ENCODE results near the gene PTPRA. TPM values are rescaled to one million over a fixed set of nuclear protein-coding genes. Genes with fewer than 3 reads are reported as not detected.

Gene PTPRA
- total and polyA plus RNA-seq, 2 donors (not counting 3 experiments of a cell fraction or from before 2014, with no cell fraction given): 43.2 to 53.4 TPM

DNA sequence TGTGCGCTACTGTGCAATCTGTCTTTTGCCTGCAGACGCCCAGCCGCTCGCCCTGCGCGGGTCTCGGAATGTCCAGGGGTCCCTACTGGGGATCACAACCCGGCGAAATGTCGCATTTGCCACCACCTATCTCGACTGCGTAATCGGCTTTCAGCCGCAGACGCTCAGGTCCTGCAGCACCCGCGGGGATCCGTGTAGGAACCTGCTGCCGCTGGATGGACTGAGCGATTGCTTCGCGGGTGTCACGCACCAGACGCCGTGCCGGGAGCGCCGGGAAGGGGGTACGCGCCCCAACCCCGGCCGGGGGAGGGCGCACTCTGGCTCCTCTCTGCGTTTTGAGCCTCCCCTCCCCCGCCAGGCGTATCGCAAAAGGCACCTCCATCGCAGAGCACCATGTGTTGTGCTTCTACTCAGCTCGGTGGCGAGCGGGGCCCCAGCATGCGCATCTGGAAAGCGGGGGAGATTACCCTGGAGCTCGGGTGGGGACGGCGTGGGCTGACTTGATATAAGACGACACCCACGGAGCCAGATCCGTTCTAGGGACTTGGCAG is 747 bp upstream of the PTPRA start:
- dilution Hi-C loops (cut with MboI; ENCODE audit: extremely low pct_ligation_motif_present, low sequenced_read_pairs): no loop called here
- peak overlapping the region; percentile 29 for H3K27ac ChIP-seq (ENCODE audit: insufficient read depth, low read depth, low read length)
- H3K4me1 ChIP-seq (ENCODE audit: control insufficient read depth, extremely low read depth, insufficient read depth, low read length): peaks cover 35% of the 10 kb centered on the region
- DNase-seq (ENCODE audit: low read depth, low spot score): peak; percentile 64
- BruUV-seq (replicated peaks): no TSS peak
- H3K79me2 ChIP-seq (ENCODE audit: control insufficient read depth, insufficient read depth, low read length): peaks cover 37% of the 10 kb centered on the region
- H2AFZ ChIP-seq (ENCODE audit: low read depth, low read length): peak overlapping the region; percentile 86
- POLR2A ChIA-PET: interaction anchor here (0.7 kb wide), 1 partner anchor 34 kb away, joined by 4 read pairs; no protein-coding TSS in a partner anchor
- no peaks in the 10 kb centered on the region for H3K27me3 ChIP-seq (ENCODE audit: control insufficient read depth in 2 of 2, insufficient read depth in 2 of 2, low read length in 2 of 2)
- no peak for FAIRE-seq
- TF ChIP-seq, protein P1, sequence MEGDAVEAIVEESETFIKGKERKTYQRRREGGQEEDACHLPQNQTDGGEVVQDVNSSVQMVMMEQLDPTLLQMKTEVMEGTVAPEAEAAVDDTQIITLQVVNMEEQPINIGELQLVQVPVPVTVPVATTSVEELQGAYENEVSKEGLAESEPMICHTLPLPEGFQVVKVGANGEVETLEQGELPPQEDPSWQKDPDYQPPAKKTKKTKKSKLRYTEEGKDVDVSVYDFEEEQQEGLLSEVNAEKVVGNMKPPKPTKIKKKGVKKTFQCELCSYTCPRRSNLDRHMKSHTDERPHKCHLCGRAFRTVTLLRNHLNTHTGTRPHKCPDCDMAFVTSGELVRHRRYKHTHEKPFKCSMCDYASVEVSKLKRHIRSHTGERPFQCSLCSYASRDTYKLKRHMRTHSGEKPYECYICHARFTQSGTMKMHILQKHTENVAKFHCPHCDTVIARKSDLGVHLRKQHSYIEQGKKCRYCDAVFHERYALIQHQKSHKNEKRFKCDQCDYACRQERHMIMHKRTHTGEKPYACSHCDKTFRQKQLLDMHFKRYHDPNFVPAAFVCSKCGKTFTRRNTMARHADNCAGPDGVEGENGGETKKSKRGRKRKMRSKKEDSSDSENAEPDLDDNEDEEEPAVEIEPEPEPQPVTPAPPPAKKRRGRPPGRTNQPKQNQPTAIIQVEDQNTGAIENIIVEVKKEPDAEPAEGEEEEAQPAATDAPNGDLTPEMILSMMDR (IDR thresholded peaks at IDR 0.05; ENCODE audit: extremely low read depth in 1 of 2, insufficient read depth in 1 of 2, low read depth in 1 of 2, low read length in 2 of 2): peak in 1 of 2 donors; percentile 47
- TF ChIP-seq EZH2 (IDR thresholded peaks at IDR 0.05; ENCODE audit: borderline replicate concordance, low read depth, low read length, severe bottlenecking): no peak
- TF ChIP-seq POLR2AphosphoS5 (IDR thresholded peaks at IDR 0.05; ENCODE audit: insufficient read depth, low read depth, low read length): no peak
- CTCF ChIA-PET: no interaction called here
- no peaks in the 10 kb centered on the region for H4K20me1 ChIP-seq (replicated peaks; ENCODE audit: control insufficient read depth, extremely low read depth, insufficient read depth, low read length)
- intact Hi-C loops (cut with micrococcal nuclease): loop anchor here (2.0 to 5.0 kb wide), 5 partner anchors 32 to 175 kb away; partner anchors contain the start of genes MRPS26, PCED1A and VPS16
- H3K36me3 ChIP-seq (ENCODE audit: control insufficient read depth in 2 of 2, extremely low read depth in 1 of 2, insufficient read depth in 2 of 2, low read length in 2 of 2): no peaks in the 10 kb centered on the region
- no peaks in the 10 kb centered on the region for H3K9me3 ChIP-seq (replicated peaks; ENCODE audit: control insufficient read depth, insufficient read depth, low read length)
- peak overlapping the region; percentile 35 for H3K9ac ChIP-seq (replicated peaks; ENCODE audit: extremely low read depth, insufficient read depth, low read length)
- no peaks in the 10 kb centered on the region for H3K9me1 ChIP-seq (replicated peaks; ENCODE audit: control insufficient read depth, extremely low read depth, insufficient read depth, low read length)
- H3K4me3 ChIP-seq (replicated peaks in 1 of 3; ENCODE audit: insufficient read depth in 1 of 3, low read depth in 1 of 3, low read length in 3 of 3): peak overlapping the region; percentile 17 to 64 (median 55)
- peak overlapping the region; percentile 69 for H3K4me2 ChIP-seq (ENCODE audit: insufficient read depth, low read length)

DNA sequence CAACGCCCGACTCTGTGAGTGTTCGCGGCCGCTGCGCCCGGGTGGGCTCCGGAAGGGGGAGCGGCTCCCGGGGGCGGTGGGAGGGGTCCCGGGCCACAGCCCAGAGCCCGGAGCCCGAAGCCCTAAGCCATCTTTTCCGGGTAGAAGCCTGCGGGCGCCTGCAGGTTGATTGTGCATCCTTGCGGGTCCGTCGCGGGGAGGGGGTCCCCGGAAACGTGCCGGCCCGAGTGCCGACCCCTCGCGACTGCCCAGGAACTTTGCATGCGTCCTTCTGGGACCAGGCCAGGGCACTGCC is 413 bp downstream of the PTPRA start:
- BruUV-seq (replicated peaks): no TSS peak
- Histone ChIP-seq H3K4me3 (replicated peaks in 1 of 3; ENCODE audit: insufficient read depth in 1 of 3, low read depth in 1 of 3, low read length in 3 of 3) (peak overlapping the region; percentile 55 to 80 (median 64)), H4K20me1 (replicated peaks; ENCODE audit: control insufficient read depth, extremely low read depth, insufficient read depth, low read length) (no peaks in the 10 kb centered on the region), H3K27ac (ENCODE audit: insufficient read depth, low read depth, low read length) (peak overlapping the region; percentile 65), H3K9me1 (replicated peaks; ENCODE audit: control insufficient read depth, extremely low read depth, insufficient read depth, low read length) (no peaks in the 10 kb centered on the region), H3K27me3 (ENCODE audit: control insufficient read depth in 2 of 2, insufficient read depth in 2 of 2, low read length in 2 of 2) (no peaks in the 10 kb centered on the region), H3K4me1 (ENCODE audit: control insufficient read depth, extremely low read depth, insufficient read depth, low read length) (peaks cover 35% of the 10 kb centered on the region), H2AFZ (ENCODE audit: low read depth, low read length) (peak overlapping the region; percentile 6), H3K79me2 (ENCODE audit: control insufficient read depth, insufficient read depth, low read length) (peaks cover 43% of the 10 kb centered on the region), H3K9me3 (replicated peaks; ENCODE audit: control insufficient read depth, insufficient read depth, low read length) (no peaks in the 10 kb centered on the region), H3K4me2 (ENCODE audit: insufficient read depth, low read length) (peak overlapping the region; percentile 71), H3K36me3 (ENCODE audit: control insufficient read depth in 2 of 2, extremely low read depth in 1 of 2, insufficient read depth in 2 of 2, low read length in 2 of 2) (no peaks in the 10 kb centered on the region), H3K9ac (replicated peaks; ENCODE audit: extremely low read depth, insufficient read depth, low read length) (peak overlapping the region; percentile 64)
- intact Hi-C loops (cut with micrococcal nuclease) (loop anchor here (2.0 to 5.0 kb wide), 5 partner anchors 33 to 174 kb away; partner anchors contain the start of genes MRPS26, PCED1A and VPS16), dilution Hi-C loops (cut with MboI; ENCODE audit: extremely low pct_ligation_motif_present, low sequenced_read_pairs) (no loop called here)
- TF ChIP-seq GATA2 (IDR thresholded peaks at IDR 0.05; ENCODE audit: insufficient read depth, insufficient read length, low read depth, low read length) (no peak), EZH2 (IDR thresholded peaks at IDR 0.05; ENCODE audit: borderline replicate concordance, low read depth, low read length, severe bottlenecking) (no peak), JUN (IDR thresholded peaks at IDR 0.05; ENCODE audit: borderline replicate concordance, insufficient read depth, insufficient read length, low read depth) (no peak), POLR2A (IDR thresholded peaks at IDR 0.05; ENCODE audit: low read depth, low read length) (no peak), POLR2AphosphoS5 (IDR thresholded peaks at IDR 0.05; ENCODE audit: insufficient read depth, low read depth, low read length) (no peak), FOS (IDR thresholded peaks at IDR 0.05; ENCODE audit: borderline replicate concordance, insufficient read depth, low read length) (no peak), MYC (IDR thresholded peaks at IDR 0.05; ENCODE audit: low read depth, low read length) (no peak)
- TF ChIP-seq, protein P2, sequence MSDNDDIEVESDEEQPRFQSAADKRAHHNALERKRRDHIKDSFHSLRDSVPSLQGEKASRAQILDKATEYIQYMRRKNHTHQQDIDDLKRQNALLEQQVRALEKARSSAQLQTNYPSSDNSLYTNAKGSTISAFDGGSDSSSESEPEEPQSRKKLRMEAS (IDR thresholded peaks at IDR 0.05; ENCODE audit: insufficient read depth, insufficient read length): no peak
- TF ChIP-seq, protein P1 (IDR thresholded peaks at IDR 0.05; ENCODE audit: extremely low read depth in 1 of 2, insufficient read depth in 1 of 2, low read depth in 1 of 2, low read length in 2 of 2): no peak
- DNase-seq (ENCODE audit: low read depth, low spot score): peak; percentile 47
- ChIA-PET CTCF (no interaction called here), POLR2A (no interaction called here)
- FAIRE-seq: no peak

Data from endothelial cell of umbilical vein (primary cell).